Right forelimb (tissue), 1 donor: ENCODE data around the gene OLFM1.
A peak's percentile ranks its signal among the peaks of the same experiment; 100 is the strongest.

ENCODE experiments used
- DNase-seq: peaks from one replicate; pipeline ENCODE4 v3.0.0-alpha.2; 2018

The OLFM1 gene

GRCh38 chr9:135087489-135087792 lies at the start of gene OLFM1:
Gene OLFM1, plus strand, starts transcription at chr9:135087668. Its CDS starts 322 bp downstream, at chr9:135087990.
- peak; percentile 80 for DNase-seq

- DNase-seq: no peak
Observed at GRCh38 chr9:135038331-135038730, 49.1 kb upstream of the OLFM1 start.

- DNase-seq: peak; percentile 22
Observed at GRCh38 chr9:135038826-135039225, 48.6 kb upstream of the OLFM1 start.

GRCh38 chr9:135039266-135039870 lies 48.1 kb upstream of the OLFM1 start:
- DNase-seq: peak; percentile 4

GRCh38 chr9:135039916-135040645 lies 47.4 kb upstream of the OLFM1 start:
- DNase-seq: peak; percentile 6

GRCh38 chr9:135040892-135041291 lies 46.6 kb upstream of the OLFM1 start:
- no peak for DNase-seq

- DNase-seq: no peak
Observed at GRCh38 chr9:135043345-135043744, 44.1 kb upstream of the OLFM1 start.

- DNase-seq: no peak
Observed at GRCh38 chr9:135045264-135045927, 42.1 kb upstream of the OLFM1 start.

GRCh38 chr9:135045928-135046738 lies 41.3 kb upstream of the OLFM1 start:
- no peak for DNase-seq

- no peak for DNase-seq
Observed at GRCh38 chr9:135046739-135047350, 40.6 kb upstream of the OLFM1 start.

- DNase-seq: no peak
Observed at GRCh38 chr9:135047521-135047920, 39.9 kb upstream of the OLFM1 start.

GRCh38 chr9:135048046-135048757 lies 39.3 kb upstream of the OLFM1 start:
- DNase-seq: no peak

- no peak for DNase-seq
Observed at GRCh38 chr9:135048758-135049444, 38.6 kb upstream of the OLFM1 start.

GRCh38 chr9:135049460-135049859 lies 38.0 kb upstream of the OLFM1 start:
- DNase-seq: no peak

GRCh38 chr9:135050072-135050990 lies 37.1 kb upstream of the OLFM1 start:
- DNase-seq: peak; percentile 32

GRCh38 chr9:135051316-135052038 lies 36.0 kb upstream of the OLFM1 start:
- DNase-seq: peak; percentile 29

GRCh38 chr9:135053133-135053532 lies 34.3 kb upstream of the OLFM1 start:
- peak; percentile 13 for DNase-seq

GRCh38 chr9:135055181-135055580 lies 32.3 kb upstream of the OLFM1 start:
- peak; percentile 2 for DNase-seq

GRCh38 chr9:135056541-135056940 lies 30.9 kb upstream of the OLFM1 start:
- no peak for DNase-seq
